NB4 (cell line): ENCODE results near the gene CASP3.
"Not testable (repeated sequence)": the region's sequence is repeated elsewhere in the genome, so short reads cannot be mapped to it uniquely, and the experiment has no call there.

ENCODE experiments used
- DNase-seq: peaks from one replicate; pipeline ENCODE4 v3.0.0; 2010; ENCODE audit warnings: low read depth
- H3K4me3 ChIP-seq: one replicate; pipeline ENCODE4 v1.5.1; 2011; ENCODE audit warnings: mild to moderate bottlenecking, low read depth, low read length, moderate library complexity
- MYC ChIP-seq: IDR thresholded peaks from 2 replicates; pipeline ENCODE4 v1.6.1; 2011; ENCODE audit warnings: low read depth, low read length
- POLR2A ChIP-seq: IDR thresholded peaks from 2 replicates; pipeline ENCODE4 v1.6.1; 2011; ENCODE audit warnings: mild to moderate bottlenecking; ENCODE audit not compliant: insufficient read length; ENCODE audit errors: extremely low read depth
- TF ChIP-seq, protein P1 (sequence below): IDR thresholded peaks from one replicate; pipeline ENCODE4 v1.5.1; 2012; ENCODE audit warnings: low read depth, low read length
- TF ChIP-seq, protein P2 (sequence below): IDR thresholded peaks from 2 replicates; pipeline ENCODE4 v1.6.1; 2011; ENCODE audit warnings: low read depth, low read length

The CASP3 gene

GRCh38 chr4:184595430-184595829, 53.8 kb downstream of the CASP3 start:
- TF ChIP-seq, protein P1, sequence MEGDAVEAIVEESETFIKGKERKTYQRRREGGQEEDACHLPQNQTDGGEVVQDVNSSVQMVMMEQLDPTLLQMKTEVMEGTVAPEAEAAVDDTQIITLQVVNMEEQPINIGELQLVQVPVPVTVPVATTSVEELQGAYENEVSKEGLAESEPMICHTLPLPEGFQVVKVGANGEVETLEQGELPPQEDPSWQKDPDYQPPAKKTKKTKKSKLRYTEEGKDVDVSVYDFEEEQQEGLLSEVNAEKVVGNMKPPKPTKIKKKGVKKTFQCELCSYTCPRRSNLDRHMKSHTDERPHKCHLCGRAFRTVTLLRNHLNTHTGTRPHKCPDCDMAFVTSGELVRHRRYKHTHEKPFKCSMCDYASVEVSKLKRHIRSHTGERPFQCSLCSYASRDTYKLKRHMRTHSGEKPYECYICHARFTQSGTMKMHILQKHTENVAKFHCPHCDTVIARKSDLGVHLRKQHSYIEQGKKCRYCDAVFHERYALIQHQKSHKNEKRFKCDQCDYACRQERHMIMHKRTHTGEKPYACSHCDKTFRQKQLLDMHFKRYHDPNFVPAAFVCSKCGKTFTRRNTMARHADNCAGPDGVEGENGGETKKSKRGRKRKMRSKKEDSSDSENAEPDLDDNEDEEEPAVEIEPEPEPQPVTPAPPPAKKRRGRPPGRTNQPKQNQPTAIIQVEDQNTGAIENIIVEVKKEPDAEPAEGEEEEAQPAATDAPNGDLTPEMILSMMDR = no peak
- TF ChIP-seq, protein P2, sequence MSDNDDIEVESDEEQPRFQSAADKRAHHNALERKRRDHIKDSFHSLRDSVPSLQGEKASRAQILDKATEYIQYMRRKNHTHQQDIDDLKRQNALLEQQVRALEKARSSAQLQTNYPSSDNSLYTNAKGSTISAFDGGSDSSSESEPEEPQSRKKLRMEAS = no peak
- TF ChIP-seq MYC (no peak), POLR2A (no peak)
- H3K4me3 ChIP-seq = no peak overlapping the region
- no peak for DNase-seq

DNA sequence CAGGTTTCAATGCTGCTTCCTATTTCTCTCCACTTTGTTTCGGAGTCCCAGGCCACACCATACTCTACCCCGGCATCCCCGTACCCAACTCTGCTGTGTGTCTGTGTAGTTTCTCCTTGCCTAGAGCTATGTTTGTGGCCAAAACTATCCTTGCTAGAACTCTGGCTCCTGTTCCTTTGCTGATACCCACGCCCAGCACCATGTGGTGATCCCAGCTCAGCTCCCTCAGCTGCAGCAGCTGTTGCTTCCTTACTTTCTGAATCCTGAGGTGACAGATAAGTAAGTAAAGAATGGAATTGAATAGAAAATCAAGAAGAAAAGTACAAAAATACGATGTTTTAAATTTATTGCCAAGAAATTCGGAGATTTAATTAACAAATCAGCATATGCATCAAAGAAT, 55.8 kb downstream of the CASP3 start:
- DNase-seq = no peak
- no peak overlapping the region for H3K4me3 ChIP-seq
- TF ChIP-seq MYC = no peak
- TF ChIP-seq POLR2A = no peak
- TF ChIP-seq, protein P2 = no peak
- TF ChIP-seq, protein P1 = no peak

GRCh38 chr4:184591747-184592270, 57.4 kb downstream of the CASP3 start:
- DNase-seq, H3K4me3 ChIP-seq: not testable (repeated sequence)

DNA sequence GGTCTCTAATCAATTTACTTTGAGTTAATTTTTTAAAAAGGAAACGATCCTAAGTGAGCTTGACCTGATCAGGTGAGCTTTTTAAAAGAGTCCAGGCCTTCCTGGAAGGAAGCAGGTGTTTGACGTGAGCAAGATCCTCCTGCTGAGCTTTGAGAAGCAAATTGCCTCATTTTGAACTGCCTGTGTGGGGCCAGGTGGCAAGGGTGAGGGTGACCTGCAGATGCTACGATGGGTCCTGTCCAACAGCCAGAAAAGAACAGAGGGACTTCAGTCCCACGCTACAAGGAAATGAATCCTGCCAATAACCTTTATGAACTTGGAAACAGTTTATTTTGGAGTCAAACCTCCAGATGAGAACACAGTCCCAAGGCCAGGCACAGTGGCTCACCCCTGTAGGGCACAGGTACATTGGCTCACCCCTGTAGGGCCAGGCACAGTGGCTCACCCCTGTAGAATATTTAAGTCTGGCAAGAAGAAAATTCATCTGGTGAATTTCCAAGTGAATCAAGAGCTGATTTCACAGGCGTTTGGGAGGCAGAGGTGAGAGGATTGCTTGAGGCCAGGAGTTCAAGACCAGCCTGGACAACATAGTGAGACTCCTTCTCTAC, 58.1 kb downstream of the CASP3 start:
- TF ChIP-seq POLR2A = no peak
- TF ChIP-seq, protein P1 = no peak
- no peak overlapping the region for H3K4me3 ChIP-seq
- DNase-seq = no peak

- no peak overlapping the region for H3K4me3 ChIP-seq
- TF ChIP-seq POLR2A (no peak), MYC (no peak)
- TF ChIP-seq, protein P1 = no peak
- TF ChIP-seq, protein P2 = no peak
- DNase-seq = no peak
Observed at GRCh38 chr4:184590196-184590595, 59.1 kb downstream of the CASP3 start.

- DNase-seq = no peak
- H3K4me3 ChIP-seq = no peak overlapping the region
- TF ChIP-seq, protein P2 = no peak
- TF ChIP-seq POLR2A (no peak), MYC (no peak)
- TF ChIP-seq, protein P1 = no peak
Observed at GRCh38 chr4:184588893-184589292, 60.4 kb downstream of the CASP3 start.
